HG02981 (cell line): ENCODE data around the gene GMEB2.
"Not testable (repeated sequence)": the region's sequence is repeated elsewhere in the genome, so short reads cannot be mapped to it uniquely, and the experiment has no call there.

Experiments used
- ATAC-seq: cut with Tn5 transposase; IDR thresholded peaks from one replicate; pipeline ENCODE4 v1.9.1; 2021; ENCODE audit warnings: mild to moderate bottlenecking, moderate library complexity; ENCODE audit not compliant: unreplicated experiment

Gene GMEB2

GRCh38 chr20:63562461-63563224, 64.3 kb downstream of the GMEB2 start:
- no peak for ATAC-seq

- ATAC-seq = no peak
Measured at GRCh38 chr20:63561624-63562396, 65.1 kb downstream of the GMEB2 start.

DNA sequence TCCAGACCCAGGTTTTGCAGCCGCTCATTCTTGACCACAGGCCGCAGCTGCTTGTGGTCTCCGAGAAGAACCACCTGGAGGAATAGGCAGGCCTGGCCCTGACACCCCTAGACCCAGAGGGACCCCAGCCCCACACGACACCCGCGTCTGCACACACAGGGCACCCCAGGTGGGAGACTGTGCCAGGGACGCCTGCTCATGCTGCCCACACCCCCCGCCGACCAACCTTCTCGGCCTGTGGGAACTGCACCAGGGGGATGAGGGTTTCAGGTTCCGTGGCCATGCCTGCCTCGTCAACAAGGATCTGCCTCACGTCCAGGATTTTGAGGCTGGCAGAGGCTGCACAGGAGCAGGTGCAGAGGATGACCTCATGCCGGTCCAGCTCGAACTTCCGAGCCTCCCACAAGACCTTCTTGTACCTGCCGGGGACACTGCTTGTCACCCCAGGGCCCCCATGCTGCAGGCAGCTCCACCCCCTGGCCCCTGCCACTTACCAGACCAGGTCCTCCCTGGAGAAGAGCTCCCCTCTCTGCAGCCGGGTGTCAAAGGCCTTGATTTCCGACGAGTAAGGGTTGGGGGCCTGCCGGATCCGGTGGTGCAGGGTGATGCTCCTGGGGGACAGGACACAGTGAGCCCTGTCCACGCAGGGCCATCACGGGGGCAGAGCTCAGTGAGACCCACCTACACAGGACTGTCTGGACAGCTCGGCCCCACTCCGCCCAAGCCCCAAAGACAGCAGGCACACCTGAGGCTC, 65.9 kb downstream of the GMEB2 start:
- no peak for ATAC-seq

DNA sequence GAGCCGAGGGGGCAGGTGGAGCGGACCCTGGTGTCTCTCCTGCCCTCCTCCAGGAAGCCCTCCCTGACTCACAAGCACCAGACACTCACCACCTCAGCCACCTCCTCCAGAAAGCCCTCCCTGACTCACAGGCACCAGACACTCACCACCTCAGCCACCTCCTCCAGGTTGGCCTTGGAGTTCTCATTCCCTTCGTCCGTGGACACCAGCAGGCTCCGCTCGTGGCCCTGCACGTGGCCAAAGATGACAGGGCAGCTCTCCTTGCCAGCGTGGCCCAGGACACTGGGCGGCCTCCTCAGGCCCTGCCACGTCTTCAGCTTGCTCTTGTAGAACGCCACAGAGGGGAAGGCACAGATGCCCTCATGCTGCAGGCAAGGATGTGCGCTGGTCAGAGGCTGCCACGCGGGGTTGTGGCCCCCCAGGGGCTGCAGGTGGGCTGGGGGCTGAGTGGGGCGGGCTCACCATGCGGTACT, 66.5 kb downstream of the GMEB2 start:
- no peak for ATAC-seq

DNA sequence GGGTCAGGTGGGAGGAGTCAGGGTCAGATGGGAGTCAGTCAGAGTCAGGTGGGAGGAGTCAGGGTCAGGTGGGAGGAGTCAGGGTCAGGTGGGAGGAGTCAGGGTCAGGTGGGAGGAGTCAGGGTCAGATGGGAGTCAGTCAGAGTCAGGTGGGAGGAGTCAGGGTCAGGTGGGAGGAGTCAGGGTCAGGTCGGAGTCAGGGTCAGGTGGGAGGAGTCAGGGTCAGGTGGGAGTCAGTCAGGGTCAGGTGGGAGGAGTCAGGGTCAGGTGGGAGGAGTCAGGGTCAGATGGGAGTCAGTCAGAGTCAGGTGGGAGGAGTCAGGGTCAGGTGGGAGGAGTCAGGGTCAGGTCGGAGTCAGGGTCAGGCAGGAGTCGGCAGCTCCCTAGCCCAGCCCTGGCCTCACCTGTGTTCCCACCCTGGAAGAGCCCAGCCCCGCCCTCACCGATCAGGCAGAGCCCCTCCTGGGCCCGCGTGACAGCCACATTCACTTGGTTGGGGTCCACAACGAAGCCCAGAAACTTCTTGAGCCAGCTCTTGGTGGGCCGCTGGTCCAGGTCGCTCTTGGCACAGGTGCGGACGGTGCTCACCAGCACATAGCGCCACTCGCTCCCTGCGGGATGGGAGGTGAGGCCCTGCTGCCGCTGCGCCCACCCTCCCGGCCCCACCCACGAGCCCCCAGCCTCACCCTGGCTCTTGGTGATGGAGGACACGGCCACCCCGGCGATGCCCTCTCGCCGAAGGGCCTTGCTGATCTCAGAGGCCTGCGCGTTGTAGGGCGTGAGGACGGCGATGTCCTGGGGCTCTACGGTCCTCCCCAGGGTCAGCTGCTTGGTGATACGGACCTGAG, 67.2 kb downstream of the GMEB2 start:
- not testable (repeated sequence) for ATAC-seq

DNA sequence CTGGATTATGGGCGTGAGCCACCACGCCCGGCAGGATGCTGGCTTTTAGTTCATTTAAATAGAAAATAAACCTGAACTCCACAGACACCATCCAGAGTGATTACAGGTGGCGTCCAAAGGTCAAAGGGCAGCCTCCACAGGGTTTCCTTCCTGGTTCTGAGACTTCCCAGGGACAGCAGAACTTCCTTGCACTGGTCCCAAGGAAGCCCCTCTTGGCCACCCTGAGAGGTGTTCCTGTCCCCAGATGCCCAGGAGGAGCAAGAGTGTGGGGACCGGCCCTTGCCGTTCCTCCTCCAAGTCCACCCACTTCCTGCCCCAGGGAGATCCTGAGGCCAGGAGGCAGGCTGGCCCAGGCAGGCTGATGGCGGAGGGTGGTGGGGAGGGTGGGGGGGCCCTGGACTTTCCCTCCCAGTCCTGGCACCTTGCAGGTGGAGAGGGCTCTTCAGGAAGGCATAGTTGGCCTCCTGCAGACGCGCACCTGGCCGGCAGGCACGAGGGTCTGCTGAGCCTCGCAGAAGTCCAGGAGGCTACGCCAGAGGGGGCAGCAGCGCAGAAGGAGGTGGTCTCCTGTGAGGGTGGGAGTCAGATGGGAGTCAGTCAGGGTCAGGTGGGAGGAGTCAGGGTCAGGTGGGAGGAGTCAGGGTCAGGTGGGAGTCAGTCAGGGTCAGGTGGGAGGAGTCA, 68.0 kb downstream of the GMEB2 start:
- ATAC-seq = no peak

DNA sequence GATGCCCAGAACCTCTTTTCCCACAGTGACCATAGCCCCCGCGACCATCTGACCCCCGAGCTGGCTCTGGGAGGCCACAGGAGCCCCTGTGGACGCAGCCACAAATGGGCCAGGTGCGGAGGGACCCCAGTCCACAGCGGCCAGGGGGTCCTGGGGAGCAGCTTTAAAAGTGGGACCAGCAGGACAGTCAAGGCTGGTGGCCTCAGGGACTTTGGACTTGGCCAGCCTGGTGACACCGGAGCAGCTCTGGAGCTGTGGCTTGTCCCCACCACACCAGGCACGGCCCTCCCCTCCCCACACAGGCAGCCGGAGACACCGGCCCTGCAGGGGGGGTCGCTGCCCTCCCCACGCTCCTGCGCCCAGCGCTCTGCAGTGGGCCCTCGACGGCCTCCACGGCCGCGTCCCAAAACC, 69.4 kb downstream of the GMEB2 start:
- ATAC-seq = no peak

DNA sequence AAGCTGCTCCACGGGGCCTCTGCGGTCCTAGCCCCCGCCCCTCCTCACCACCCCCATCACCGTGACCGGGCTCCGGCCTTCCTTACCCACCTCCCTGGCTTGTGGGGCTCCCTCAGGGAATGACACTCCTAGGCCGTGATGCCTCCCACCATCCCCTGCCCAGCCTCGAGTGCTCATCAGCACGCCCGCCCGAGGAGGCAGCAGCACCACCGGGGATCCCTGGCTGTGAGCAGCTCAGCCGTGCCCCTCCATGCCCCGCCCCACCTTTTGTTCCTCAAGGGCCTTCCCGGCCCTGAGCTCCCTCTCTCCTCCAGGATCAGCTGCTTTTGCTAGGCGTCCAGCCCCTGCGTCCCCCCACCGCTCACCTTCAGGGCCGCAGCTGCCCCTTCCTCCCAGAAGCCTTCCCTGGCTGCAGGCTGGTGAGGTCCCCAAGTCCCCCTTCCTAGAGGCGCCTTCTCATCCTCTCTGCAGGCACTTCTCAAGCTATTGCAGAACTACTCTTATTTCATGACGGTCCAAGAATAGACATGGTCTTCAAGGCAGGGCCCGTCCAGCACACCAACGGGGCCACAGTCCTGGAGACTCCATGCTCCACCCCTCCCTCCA, 69.9 kb downstream of the GMEB2 start:
- no peak for ATAC-seq

DNA sequence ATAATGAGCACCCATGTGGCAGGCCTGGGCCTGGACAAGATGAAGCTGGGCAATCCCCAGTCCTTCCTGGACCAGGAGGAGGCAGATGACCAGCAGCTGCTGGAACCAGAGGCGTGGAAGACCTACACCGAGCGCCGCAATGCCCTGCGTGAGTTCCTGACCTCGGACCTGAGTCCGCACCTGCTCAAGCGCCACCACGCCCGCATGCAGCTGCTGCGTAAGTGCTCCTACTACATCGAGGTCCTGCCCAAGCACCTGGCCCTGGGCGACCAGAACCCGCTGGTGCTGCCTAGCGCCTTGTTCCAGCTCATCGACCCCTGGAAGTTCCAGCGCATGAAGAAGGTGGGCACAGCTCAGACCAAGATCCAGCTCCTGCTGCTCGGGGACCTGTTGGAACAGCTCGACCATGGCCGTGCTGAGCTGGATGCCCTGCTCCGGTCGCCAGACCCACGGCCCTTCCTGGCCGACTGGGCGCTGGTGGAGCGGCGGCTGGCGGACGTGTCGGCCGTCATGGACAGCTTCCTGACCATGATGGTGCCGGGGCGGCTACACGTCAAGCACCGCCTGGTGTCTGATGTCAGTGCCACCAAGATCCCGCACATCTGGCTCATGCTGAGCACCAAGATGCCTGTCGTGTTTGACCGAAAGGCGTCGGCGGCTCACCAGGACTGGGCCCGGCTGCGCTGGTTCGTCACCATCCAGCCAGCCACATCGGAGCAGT, 71.1 kb downstream of the GMEB2 start:
- no peak for ATAC-seq

DNA sequence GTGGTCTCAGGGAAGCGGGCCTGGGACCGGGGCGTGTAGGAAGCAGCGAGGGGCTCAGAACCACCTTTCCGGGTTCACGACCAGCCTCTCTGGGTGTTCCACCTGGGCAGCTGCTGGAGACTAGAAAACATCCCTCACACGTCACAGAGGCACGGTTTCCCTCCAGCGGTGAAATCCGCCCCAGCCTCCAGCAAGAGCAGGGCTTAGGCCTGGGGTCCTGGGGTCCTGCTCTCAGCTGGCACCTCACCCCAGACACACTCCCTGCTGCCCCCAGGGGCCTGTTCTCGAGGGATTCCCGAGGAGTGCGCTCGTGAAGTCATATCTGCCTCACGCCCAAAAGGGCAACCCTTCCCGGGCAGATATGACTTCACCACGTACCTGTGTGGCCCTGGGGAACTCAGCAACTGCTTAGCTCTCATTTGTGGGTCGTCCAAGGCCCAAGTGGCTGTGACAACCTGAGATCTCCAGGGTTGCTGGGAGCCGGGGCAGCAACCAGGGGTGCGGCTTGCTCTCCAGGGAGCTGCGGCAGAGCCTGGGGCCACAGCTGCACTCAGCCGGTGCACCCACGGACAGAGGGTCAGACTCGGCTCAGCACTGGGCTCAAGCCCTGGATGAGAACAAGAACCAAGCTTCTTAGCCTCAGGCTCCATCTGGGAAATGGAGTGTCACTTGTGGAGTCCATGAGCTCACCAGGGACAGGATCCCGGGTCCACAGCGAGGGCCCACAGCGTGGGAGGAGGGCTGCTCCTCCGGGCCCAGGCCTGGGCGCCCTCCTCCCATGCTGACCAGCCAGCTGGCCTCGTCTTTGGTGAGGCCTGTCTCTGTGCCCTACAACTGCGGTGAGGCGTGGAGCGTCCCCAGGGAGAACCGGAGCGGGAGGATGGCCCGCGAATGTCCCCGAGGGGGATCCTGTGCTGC, 72.3 kb downstream of the GMEB2 start:
- ATAC-seq = no peak

- ATAC-seq = peak; percentile 17
Measured at GRCh38 chr20:63553933-63554290, 73.0 kb downstream of the GMEB2 start, which contains the start of gene FNDC11. TSS of gene FNDC11 (plus strand) at chr20:63554159. CDS start at chr20:63555664, 1,505 bp downstream.

- ATAC-seq = peak; percentile 40
Measured at GRCh38 chr20:63553251-63553932, 73.5 kb downstream of the GMEB2 start.

DNA sequence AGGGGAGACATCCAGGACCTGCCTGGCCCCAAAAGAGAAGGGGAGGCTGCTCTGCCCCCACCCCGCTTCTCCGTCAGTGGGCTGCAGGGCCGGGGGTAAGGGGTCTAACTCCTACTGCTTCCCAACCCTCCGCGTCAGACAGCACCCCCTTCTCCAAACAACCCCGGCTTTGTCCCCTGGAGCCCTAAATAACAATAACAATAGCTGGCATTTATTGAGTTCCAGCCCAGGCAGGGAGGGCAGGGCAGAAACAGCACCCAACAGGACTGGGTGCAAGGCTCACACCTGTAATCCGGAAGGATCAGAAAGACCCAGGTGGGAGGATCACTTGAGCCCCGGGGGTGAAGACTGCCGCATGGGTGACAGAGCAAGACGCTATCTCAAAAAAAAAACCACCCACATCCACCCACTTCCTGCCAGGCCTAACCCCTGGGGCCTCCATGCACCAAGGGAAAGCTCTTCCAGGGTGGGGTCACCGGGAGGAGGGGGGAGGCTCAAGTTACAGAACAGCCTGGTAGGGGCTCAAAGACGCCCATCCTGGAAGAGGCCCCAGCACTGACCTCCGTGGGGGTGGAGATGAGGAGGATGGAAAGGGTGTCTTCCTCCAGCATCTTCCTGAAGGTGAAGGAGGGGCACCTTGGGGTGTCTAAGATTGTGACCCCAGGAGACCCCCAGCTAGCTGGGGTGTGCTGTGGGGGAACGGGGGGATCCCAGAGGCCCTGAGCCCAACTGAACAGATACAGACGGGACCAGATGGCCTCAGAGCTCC, 74.2 kb downstream of the GMEB2 start:
- peak; percentile 34 for ATAC-seq

- no peak for ATAC-seq
Measured at GRCh38 chr20:63551068-63551467, 75.8 kb downstream of the GMEB2 start.

- no peak for ATAC-seq
Measured at GRCh38 chr20:63549679-63550282, 77.1 kb downstream of the GMEB2 start.

- ATAC-seq = no peak
Measured at GRCh38 chr20:63549019-63549418, 77.9 kb downstream of the GMEB2 start.
